ENCODE results near the gene HIGD2A.

Gene HIGD2A

DNA sequence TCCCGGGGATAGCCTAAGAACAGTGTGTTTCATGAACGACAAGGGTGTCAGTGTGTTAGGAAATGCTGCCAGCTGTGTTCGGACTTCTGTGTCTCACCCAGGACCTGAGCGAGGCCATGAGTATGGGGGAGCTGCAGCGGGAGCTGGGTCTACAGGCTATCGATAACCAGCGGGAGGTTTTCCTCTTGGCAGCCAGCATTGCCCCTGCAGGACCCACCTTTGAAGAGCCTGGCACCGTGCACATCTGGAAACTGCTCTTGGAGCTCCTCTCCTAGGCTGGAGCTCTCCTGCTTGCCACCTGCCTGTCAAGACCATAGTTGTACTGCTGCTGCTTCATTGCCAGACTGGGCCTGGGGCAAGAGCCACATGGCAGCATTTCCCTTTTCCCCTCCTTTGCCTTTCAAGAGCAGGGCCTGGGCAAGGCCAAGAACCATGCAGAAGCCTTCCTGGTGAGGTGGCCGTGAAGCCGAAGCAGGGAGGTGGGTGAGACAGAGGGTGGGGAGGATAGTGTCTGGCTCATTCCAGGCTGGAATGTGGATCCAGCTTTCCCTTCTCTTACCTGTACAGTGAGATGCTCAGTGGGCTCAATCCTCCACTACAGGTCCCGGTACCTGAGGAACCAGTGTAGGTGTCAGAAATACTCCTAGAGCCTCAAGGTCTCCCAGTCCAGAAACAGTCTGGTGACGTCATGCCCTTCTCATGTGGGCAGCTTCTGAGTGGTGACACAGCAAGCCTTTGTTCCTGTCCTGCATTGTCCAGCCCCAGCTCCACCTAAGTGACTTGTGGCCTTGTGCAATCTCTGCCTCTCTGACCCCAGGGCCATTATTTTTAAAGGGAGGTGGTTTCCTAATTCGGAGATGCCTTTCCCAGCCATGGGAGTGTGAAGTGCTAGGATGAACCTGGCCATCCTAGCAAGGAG lies 16.7 kb upstream of the HIGD2A start:
- Histone ChIP-seq H3K4me3 (ENCODE audit: low read length) (no peak overlapping the region), H3K4me2 (ENCODE audit: low read length) (no peak overlapping the region), H3K27me3 (ENCODE audit: control insufficient read depth, insufficient read depth, low read length) (no peaks in the 10 kb centered on the region), H3K4me1 (ENCODE audit: control insufficient read depth, insufficient read depth, low read length) (no peaks in the 10 kb centered on the region), H3K36me3 (ENCODE audit: insufficient read depth, low read length) (peaks cover 42% of the 10 kb centered on the region), H3K9me3 (replicated peaks; ENCODE audit: low read length) (no peaks in the 10 kb centered on the region), H3K9ac (ENCODE audit: low read depth, low read length) (no peak overlapping the region)

- no peaks in the 10 kb centered on the region for H3K9me3 ChIP-seq (replicated peaks; ENCODE audit: low read length)
- no peaks in the 10 kb centered on the region for H3K4me1 ChIP-seq (ENCODE audit: control insufficient read depth, insufficient read depth, low read length)
- H3K4me3 ChIP-seq (ENCODE audit: low read length): no peak overlapping the region
- H3K36me3 ChIP-seq (ENCODE audit: insufficient read depth, low read length): peaks cover 35% of the 10 kb centered on the region
- H3K4me2 ChIP-seq (ENCODE audit: low read length): no peak overlapping the region
- no peak overlapping the region for H3K9ac ChIP-seq (ENCODE audit: low read depth, low read length)
- no peaks in the 10 kb centered on the region for H3K27me3 ChIP-seq (ENCODE audit: control insufficient read depth, insufficient read depth, low read length)
Measured at GRCh38 chr5:176373100-176373818, 15.3 kb upstream of the HIGD2A start.

DNA sequence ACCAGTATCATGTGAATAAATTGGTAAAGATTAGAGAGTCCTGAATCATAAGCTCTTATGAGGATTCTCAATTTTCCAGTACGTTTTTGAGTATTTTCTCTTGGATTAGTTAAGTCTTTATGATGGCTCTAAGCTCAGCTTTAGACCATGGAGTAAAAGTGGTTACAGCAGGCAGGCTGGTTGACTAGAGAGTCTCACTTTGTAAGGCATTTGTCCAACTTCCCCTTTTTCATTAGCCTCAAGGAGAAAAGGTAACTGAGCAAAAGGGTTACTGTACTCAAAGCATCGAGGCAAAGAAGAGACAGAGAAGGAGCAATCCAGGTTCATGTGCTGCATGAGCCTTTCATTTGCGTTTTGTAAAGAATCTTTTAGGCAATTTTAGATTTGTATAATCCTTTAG lies 8.7 kb upstream of the HIGD2A start:
- no peaks in the 10 kb centered on the region for H3K4me1 ChIP-seq (ENCODE audit: control insufficient read depth, insufficient read depth, low read length)
- no peak overlapping the region for H3K9ac ChIP-seq (ENCODE audit: low read depth, low read length)
- no peak overlapping the region for H3K4me2 ChIP-seq (ENCODE audit: low read length)
- no peaks in the 10 kb centered on the region for H3K27me3 ChIP-seq (ENCODE audit: control insufficient read depth, insufficient read depth, low read length)
- H3K4me3 ChIP-seq (ENCODE audit: low read length): no peak overlapping the region
- no peaks in the 10 kb centered on the region for H3K9me3 ChIP-seq (replicated peaks; ENCODE audit: low read length)
- peaks cover 40% of the 10 kb centered on the region for H3K36me3 ChIP-seq (ENCODE audit: insufficient read depth, low read length)

DNA sequence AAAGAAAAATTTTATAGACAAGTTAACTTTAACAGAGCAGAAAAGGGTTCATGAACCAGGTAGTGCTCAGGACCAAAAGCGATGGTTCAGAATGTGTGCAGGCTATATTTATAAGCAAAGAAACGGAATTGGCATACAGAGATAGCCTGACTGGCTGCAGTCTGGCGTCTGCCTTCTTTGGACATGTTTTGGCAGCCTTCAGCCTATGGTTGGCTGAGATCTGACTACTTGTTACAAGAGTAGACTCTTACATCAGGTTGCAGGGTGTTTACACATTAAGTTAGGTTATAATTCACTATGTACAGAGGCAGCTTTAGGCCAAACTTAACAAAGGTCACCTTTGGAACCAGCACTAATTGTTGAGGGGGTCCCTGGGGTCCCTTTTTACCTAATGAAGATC lies 7.1 kb upstream of the HIGD2A start:
- Histone ChIP-seq H3K9ac (ENCODE audit: low read depth, low read length) (no peak overlapping the region), H3K4me1 (ENCODE audit: control insufficient read depth, insufficient read depth, low read length) (peaks cover 4% of the 10 kb centered on the region), H3K4me2 (ENCODE audit: low read length) (no peak overlapping the region), H3K27me3 (ENCODE audit: control insufficient read depth, insufficient read depth, low read length) (no peaks in the 10 kb centered on the region), H3K9me3 (replicated peaks; ENCODE audit: low read length) (no peaks in the 10 kb centered on the region), H3K36me3 (ENCODE audit: insufficient read depth, low read length) (peaks cover 54% of the 10 kb centered on the region), H3K4me3 (ENCODE audit: low read length) (no peak overlapping the region)

DNA sequence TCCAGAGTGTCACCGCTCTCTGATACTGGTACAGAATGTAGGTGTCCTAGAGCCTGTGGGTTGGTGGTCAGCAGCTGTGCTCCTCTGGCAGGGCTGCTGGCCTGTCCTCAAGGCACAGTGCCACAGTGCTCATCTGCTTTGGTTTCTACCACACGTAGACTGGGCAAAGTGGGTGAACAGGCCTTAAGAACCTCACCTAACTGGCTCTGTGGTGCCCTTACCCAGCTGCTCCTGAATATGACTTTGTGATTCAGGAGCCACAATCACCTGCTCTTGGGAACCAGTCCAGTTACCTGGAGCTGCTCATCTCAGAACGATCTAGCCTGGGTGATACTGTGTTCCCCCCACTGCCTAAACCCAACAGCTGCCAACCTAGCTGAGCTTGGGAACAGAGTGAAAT lies 6.6 kb upstream of the HIGD2A start:
- Histone ChIP-seq H3K27me3 (ENCODE audit: control insufficient read depth, insufficient read depth, low read length) (no peaks in the 10 kb centered on the region), H3K36me3 (ENCODE audit: insufficient read depth, low read length) (peaks cover 58% of the 10 kb centered on the region), H3K9ac (ENCODE audit: low read depth, low read length) (no peak overlapping the region), H3K9me3 (replicated peaks; ENCODE audit: low read length) (no peaks in the 10 kb centered on the region), H3K4me3 (ENCODE audit: low read length) (no peak overlapping the region), H3K4me1 (ENCODE audit: control insufficient read depth, insufficient read depth, low read length) (peaks cover 9% of the 10 kb centered on the region), H3K4me2 (ENCODE audit: low read length) (no peak overlapping the region)

DNA sequence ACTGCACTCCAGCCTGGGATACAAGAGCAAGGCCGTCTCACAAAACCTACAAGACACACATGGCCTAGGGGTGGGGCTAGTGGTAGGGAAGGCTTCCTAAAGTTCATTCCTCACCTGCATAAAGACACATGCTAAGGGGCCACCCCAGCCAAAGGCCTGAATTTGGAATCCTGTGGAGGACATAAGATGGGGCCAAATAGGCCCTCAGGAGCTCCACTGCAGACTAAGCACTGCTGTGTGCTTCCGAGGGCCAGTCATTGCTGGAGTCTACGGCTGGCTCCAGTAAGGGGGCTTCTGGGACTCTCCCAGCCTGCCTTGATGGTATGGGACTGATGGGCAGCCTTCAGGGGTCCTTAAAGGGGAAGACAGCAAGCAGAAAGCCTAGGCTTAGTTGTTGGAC lies 5.8 kb upstream of the HIGD2A start:
- H3K9ac ChIP-seq (ENCODE audit: low read depth, low read length): no peak overlapping the region
- no peak overlapping the region for H3K4me2 ChIP-seq (ENCODE audit: low read length)
- H3K4me1 ChIP-seq (ENCODE audit: control insufficient read depth, insufficient read depth, low read length): peaks cover 15% of the 10 kb centered on the region
- peaks cover 58% of the 10 kb centered on the region for H3K36me3 ChIP-seq (ENCODE audit: insufficient read depth, low read length)
- H3K4me3 ChIP-seq (ENCODE audit: low read length): no peak overlapping the region
- H3K9me3 ChIP-seq (replicated peaks; ENCODE audit: low read length): no peaks in the 10 kb centered on the region
- H3K27me3 ChIP-seq (ENCODE audit: control insufficient read depth, insufficient read depth, low read length): no peaks in the 10 kb centered on the region

DNA sequence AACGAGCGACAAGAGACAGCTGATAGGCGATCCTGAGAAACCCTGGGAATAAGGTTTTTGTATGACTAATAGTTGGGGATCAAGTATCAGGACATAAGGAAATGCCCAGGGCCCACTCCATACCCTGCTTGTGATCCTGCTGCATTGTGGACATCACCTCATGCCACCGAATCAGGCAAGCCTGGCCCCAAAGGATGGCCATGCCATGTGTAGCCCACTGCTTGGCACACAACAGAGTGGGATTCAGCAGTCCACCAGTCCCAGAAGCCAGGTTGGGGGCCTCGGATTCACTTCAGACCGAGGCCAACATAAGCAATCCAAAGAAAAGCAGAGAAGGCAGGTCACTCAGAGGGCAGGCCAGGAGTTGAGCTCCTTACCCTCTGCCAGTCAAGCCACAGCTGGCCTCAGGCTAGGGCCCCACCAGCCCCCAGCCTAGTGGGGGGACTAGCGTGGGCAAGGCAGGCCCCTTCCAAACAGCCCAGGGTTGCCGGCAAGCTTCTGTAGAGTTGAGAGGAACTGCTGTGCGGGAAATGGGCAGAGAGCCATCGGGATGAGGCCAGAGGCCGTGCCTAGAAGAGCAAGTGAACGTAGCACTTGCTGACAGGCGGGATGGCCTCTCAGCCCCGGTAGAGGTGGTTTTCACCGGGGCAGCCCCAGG lies 5.2 kb upstream of the HIGD2A start:
- H3K36me3 ChIP-seq (ENCODE audit: insufficient read depth, low read length): peaks cover 58% of the 10 kb centered on the region
- peaks cover 15% of the 10 kb centered on the region for H3K4me1 ChIP-seq (ENCODE audit: control insufficient read depth, insufficient read depth, low read length)
- no peak overlapping the region for H3K4me2 ChIP-seq (ENCODE audit: low read length)
- no peak overlapping the region for H3K9ac ChIP-seq (ENCODE audit: low read depth, low read length)
- no peaks in the 10 kb centered on the region for H3K27me3 ChIP-seq (ENCODE audit: control insufficient read depth, insufficient read depth, low read length)
- H3K4me3 ChIP-seq (ENCODE audit: low read length): no peak overlapping the region
- H3K9me3 ChIP-seq (replicated peaks; ENCODE audit: low read length): no peaks in the 10 kb centered on the region

- H3K36me3 ChIP-seq (ENCODE audit: insufficient read depth, low read length): peaks cover 58% of the 10 kb centered on the region
- H3K4me3 ChIP-seq (ENCODE audit: low read length): no peak overlapping the region
- peaks cover 15% of the 10 kb centered on the region for H3K4me1 ChIP-seq (ENCODE audit: control insufficient read depth, insufficient read depth, low read length)
- H3K27me3 ChIP-seq (ENCODE audit: control insufficient read depth, insufficient read depth, low read length): no peaks in the 10 kb centered on the region
- H3K9me3 ChIP-seq (replicated peaks; ENCODE audit: low read length): no peaks in the 10 kb centered on the region
- H3K9ac ChIP-seq (ENCODE audit: low read depth, low read length): no peak overlapping the region
- no peak overlapping the region for H3K4me2 ChIP-seq (ENCODE audit: low read length)
Measured at GRCh38 chr5:176383961-176384360, 4.6 kb upstream of the HIGD2A start.

DNA sequence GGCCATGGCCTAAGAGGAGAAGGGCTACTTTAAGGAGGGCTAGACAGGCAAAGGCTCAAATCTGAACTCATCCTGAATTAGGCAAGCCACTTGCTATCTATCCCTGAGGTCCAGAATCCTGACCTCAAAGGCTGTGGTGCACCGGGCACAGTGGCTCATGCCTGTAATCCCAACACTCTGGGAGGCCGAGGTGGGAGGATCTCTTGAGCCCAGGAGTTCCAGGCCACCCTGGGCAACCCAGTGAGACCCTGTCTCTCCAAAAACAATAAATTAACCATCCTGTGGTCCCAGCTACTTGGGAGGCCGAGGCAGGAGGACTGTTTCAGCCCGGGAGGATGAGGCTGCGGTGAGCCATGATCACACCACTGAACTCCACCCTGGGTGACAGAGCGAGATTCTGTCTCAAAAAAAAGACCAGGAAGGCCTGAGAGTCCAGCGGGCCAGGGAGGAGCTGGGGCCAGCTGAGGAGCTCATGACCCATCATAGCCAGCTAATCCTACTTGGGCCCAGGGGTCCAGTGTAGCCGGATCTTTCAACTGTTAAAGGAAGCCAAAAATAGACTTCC lies 4.1 kb upstream of the HIGD2A start:
- H3K36me3 ChIP-seq (ENCODE audit: insufficient read depth, low read length): peaks cover 58% of the 10 kb centered on the region
- no peak overlapping the region for H3K9ac ChIP-seq (ENCODE audit: low read depth, low read length)

DNA sequence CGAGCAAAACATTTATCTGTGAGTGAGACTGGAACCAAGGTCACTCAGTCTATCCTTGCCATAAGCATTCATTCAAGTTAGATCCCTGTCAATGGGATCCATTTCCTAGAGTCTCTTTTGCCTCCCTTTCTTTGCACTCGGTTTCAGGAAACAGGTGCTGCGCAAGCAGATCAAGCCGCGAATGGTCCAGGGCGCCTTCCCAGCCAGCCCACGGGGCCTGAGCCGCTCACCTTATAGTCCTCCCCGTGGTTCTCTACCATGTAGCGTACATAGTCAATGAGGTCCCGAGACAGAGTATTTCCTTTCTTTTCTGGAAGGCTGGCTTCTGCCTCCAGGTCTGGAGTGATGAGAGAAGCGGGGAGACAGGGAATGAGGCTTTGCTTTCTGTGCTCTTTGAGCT lies 3.6 kb upstream of the HIGD2A start:
- no peaks in the 10 kb centered on the region for H3K9me3 ChIP-seq (replicated peaks; ENCODE audit: low read length)
- H3K4me3 ChIP-seq (ENCODE audit: low read length): no peak overlapping the region
- no peak overlapping the region for H3K9ac ChIP-seq (ENCODE audit: low read depth, low read length)
- peaks cover 20% of the 10 kb centered on the region for H3K4me1 ChIP-seq (ENCODE audit: control insufficient read depth, insufficient read depth, low read length)
- H3K36me3 ChIP-seq (ENCODE audit: insufficient read depth, low read length): peaks cover 58% of the 10 kb centered on the region
- no peak overlapping the region for H3K4me2 ChIP-seq (ENCODE audit: low read length)
- no peaks in the 10 kb centered on the region for H3K27me3 ChIP-seq (ENCODE audit: control insufficient read depth, insufficient read depth, low read length)

More for the DNA sequence above, 4.1 kb upstream of the HIGD2A start:
- H3K9me3 ChIP-seq (replicated peaks; ENCODE audit: low read length): no peaks in the 10 kb centered on the region
- H3K4me3 ChIP-seq (ENCODE audit: low read length): no peak overlapping the region
- peaks cover 17% of the 10 kb centered on the region for H3K4me1 ChIP-seq (ENCODE audit: control insufficient read depth, insufficient read depth, low read length)
- H3K4me2 ChIP-seq (ENCODE audit: low read length): no peak overlapping the region
- no peaks in the 10 kb centered on the region for H3K27me3 ChIP-seq (ENCODE audit: control insufficient read depth, insufficient read depth, low read length)

- Histone ChIP-seq H3K4me2 (ENCODE audit: low read length) (peak overlapping the region; percentile 96), H3K4me1 (ENCODE audit: control insufficient read depth, insufficient read depth, low read length) (peaks cover 20% of the 10 kb centered on the region), H3K9ac (ENCODE audit: low read depth, low read length) (peak overlapping the region; percentile 96), H3K4me3 (ENCODE audit: low read length) (peak overlapping the region; percentile 93), H3K27me3 (ENCODE audit: control insufficient read depth, insufficient read depth, low read length) (no peaks in the 10 kb centered on the region), H3K9me3 (replicated peaks; ENCODE audit: low read length) (no peaks in the 10 kb centered on the region), H3K36me3 (ENCODE audit: insufficient read depth, low read length) (peaks cover 61% of the 10 kb centered on the region)
Measured at GRCh38 chr5:176386491-176386890, 2.1 kb upstream of the HIGD2A start.
